RWPE1 (cell line): Measurements from ENCODE around the gene PDE4DIP.
"Not testable (repeated sequence)": the region's sequence is repeated elsewhere in the genome, so short reads cannot be mapped to it uniquely, and the experiment has no call there.

Experiments
- CTCF ChIA-PET: fragments of 350-600 bp; sonication (Branson Sonifier 250); formaldehyde crosslinking; extraction: SDS; loops from one replicate; lab custom pipeline; 2021; lab: Yijun Ruan, JAX
- POLR2A ChIA-PET: fragments of 400-600 bp; formaldehyde crosslinking; extraction: SDS; loops from one replicate; lab custom pipeline; 2020; ENCODE audit warnings: antibody characterized with exemption; ENCODE audit not compliant: low non-redundant PET; lab: Yijun Ruan, JAX
- DNase-seq: peaks from one replicate; pipeline ENCODE4 v3.0.0; 2012; ENCODE audit warnings: low spot score
- H3K27ac ChIP-seq: fragments of 450-650 bp; 2 replicates; pipeline ENCODE4 v1.5.1; 2017

PDE4DIP gene

DNA sequence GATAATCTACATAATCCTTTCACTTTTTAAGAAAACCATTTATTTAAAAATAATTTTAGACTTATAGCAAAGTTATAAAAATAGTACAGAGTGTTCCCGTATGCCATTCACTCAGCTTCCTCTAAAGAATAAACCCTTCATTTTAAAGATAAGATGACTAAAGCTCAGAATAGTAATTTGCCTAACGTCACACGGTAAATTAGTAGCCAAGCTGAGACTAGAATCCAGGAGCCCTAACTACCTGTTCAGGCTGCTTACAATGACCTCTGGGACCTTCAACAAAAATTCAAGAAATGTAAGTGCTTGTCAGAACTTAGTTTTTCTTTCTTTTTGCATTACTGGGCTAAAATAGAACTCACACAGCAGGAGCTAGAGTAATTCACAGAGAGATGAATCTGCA, 56.5 kb downstream of the PDE4DIP start:
- H3K27ac ChIP-seq, CTCF ChIA-PET, DNase-seq, POLR2A ChIA-PET: not testable (repeated sequence)

DNA sequence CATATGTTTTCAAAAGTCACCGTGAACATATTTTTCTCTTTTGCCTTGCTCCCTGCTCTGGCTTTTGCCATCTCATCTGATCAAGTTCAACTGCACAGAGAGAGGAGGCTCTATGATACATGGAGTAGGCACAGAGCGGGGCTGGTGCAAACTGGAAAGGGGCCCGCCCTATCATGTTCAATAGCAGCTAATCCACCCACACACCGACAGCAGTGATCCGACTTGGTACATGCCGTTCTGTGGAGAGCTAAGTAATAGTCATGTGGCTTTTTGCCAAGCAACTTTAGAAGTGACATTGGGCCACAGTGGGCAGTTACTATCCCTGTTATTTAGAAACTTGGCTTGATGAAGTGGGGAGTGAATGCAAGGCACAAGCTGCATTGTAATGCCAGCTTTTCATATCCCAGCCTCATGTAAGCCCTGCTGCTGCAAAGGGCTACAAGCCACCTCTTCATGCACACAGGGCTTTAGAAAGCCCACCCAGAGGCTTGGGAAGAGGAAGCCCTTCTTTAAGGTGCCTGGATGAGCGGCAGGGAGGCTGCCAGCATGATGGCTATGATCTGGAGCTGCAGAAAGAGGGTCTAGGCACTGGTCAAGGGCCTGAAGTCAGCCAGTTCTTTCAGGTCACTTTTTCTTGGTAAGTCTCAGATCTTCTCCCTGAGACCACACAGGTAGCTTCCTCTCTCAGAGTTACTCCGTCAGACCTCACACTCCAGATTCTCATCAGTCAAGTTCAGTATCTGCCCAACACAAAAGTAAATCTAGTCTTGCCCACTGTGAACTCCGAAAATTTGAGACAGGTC, 57.1 kb downstream of the PDE4DIP start:
- H3K27ac ChIP-seq, DNase-seq, POLR2A ChIA-PET, CTCF ChIA-PET: not testable (repeated sequence)

DNA sequence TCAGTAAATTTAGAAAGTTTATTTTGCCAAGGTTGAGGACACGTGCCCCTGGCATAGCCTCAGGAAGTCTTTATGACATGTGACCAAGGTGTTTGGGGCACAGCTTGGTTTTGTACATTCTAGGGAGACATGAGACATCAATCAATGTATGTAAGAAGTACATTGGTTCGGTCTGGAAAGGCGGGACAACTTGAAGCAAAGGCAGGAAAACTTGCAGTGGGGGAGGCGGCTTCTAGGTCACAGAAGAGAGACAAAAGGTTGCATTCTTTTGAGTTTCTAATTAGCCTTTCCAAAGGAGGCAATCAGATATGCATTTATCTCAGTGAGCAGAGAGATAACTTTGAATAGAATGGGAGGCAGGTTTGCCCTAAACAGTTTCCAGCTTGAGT, 57.7 kb downstream of the PDE4DIP start:
- POLR2A ChIA-PET, CTCF ChIA-PET, DNase-seq: not testable (repeated sequence)

DNA sequence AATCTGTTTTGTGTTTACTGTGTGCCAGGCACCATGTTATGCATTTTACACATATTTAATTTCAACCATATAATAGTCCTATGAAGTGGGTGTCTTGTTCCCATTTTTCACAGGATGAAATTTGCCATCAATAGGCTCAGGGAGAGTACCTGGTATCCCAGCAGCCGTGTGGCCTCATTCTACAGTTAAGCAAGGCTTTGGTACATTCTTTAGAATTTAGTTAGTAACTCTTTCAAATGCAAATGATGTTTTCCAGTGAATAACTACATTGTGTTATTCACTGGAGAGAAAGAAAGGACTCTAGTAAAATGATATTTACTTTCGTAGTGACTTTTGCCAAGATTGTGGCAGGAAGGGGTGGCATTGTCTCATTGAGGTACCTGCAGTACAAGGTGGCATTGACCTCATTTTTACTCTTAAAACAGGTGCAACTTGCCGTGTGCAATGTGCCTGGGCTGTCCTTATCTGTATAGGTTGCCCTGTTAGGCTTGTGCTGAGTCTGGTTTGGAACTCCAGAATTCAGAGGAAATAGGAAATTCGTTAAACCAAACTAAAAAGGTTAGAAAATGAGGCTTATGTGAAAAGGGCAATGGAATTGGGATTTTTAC, 65.1 kb downstream of the PDE4DIP start:
- DNase-seq, H3K27ac ChIP-seq, POLR2A ChIA-PET, CTCF ChIA-PET: not testable (repeated sequence)

More for the DNA sequence above, 57.7 kb downstream of the PDE4DIP start:
- H3K27ac ChIP-seq = not testable (repeated sequence)

DNA sequence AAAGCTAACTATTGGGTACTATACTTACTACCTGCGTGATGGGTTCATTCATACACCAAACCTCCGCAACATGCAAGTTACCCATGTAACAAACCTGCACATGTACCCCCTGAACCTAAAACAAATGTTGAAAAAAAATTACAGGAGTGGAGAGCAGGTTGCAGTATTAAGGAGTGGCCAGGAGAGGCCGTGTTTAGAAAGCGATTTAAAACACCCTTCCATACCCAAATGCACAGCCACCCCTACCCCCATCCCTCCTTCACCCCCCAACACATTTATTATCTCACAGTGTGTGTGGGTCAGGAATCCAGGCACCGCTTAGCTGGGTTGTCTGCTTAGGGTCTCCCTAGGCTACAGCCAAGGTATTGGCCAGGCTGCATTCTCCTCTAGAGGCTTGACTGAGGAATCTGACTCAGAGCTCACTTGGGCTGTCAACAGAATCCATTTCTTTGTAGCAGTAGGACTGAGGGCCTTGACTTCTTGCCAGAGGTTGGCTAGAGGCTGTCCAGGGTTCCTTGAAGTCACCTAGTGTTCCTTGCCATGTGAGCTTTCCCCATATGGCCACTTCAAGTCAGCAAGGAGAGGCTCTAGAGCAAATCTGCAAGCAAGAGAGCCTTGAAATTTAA, 67.2 kb downstream of the PDE4DIP start:
- DNase-seq, POLR2A ChIA-PET, CTCF ChIA-PET: not testable (repeated sequence)

DNA sequence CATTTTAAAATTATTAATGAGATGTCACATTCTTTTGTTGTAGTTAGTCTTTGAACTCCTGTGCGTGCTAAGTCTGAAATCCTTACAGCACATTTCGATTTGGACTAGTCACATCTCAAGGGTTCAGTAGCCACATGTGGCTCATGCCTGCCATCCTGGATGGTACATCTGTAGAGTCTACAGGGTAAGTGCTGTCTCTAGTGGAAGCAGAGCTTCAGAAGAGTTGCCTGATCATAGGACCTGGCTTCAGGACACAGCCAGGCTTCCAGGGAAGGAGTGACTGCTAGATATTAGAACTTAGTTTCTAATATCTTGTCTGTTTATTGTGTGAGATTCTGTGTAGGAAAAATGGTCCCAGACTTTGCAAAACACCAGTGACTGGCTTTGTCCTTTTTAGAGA, 72.0 kb downstream of the PDE4DIP start:
- POLR2A ChIA-PET = not testable (repeated sequence)

More for the DNA sequence above, 67.2 kb downstream of the PDE4DIP start:
- not testable (repeated sequence) for H3K27ac ChIP-seq

DNA sequence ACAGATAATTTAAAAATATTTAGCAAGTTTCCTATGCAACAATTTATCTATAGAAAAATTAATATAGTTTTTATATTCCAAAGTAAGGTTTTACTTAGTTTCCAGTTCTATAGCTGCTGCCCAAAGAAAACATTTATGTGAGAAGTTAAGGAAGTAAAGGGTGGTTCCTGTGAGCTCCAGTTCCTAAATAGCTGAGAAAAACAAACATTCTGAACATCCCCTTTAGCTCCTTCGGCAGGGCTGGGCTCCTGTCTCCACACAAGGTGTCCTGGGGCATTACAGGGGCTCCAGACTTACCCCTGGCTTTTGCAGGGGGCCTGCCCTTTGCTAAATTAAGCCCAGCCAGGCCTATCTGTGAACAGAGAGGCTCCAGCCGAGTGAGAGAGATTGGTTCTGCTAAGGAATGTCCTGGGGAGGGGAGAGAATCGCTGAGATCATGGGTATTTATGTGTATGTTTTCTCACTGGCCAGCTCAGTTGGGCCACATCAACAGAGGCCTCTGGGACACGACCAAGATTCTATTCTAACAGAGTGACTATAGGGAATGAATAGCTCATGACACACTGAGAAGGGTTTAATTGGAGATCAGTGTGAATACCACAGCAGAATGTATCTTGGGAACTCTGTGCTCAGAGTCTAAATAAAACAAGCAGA, 72.6 kb downstream of the PDE4DIP start:
- CTCF ChIA-PET, DNase-seq, H3K27ac ChIP-seq, POLR2A ChIA-PET: not testable (repeated sequence)

More for the DNA sequence above, 72.0 kb downstream of the PDE4DIP start:
- CTCF ChIA-PET, H3K27ac ChIP-seq, DNase-seq: not testable (repeated sequence)

DNA sequence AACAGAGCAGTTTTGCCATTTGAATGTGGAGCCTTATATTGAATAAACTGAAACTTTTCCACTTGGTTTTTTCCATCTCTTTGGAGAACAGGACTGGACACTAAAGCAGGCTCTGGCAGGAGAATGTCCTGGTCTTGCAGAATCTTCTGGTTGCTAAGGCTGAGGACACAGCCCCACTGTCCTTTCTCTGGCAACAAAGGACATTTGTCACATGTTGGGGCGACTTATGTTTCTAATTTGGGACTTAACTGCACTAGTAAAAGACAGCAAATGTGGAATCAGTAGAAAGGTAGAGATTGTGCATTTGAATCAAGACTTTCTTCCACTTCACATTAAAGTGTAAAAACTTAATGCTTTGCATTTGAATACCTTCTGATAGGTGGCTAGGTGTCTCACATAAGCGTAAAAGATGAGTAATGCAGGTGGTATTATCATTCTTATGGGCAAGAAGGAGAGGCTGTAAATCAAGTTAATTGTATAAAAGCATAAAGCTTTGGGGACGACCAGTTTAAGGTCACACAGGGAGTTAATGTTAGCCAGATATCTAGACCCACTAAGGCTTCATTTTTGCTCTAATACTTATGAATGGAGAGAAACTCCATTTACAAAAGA, 74.7 kb downstream of the PDE4DIP start:
- CTCF ChIA-PET, DNase-seq, H3K27ac ChIP-seq, POLR2A ChIA-PET: not testable (repeated sequence)

DNA sequence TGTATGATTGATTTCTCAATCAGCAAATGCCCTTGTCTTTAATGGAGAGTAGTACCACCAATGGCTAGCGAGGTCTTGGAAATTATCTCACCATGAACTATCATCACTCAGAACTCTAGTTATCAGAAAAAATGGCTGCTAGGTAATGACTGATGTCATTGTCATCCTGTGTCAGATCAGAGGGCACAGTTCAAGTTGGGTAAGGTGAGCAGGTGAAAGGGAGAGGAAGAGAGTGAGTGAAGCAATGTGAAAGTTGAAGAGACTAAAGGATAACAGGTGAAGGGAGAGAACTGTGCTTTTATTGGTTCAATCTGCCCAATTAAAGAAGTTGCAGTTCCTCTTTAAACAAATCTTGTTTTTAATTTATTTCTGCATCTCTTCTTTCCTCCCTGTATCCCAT, 76.8 kb downstream of the PDE4DIP start:
- POLR2A ChIA-PET, CTCF ChIA-PET, DNase-seq, H3K27ac ChIP-seq: not testable (repeated sequence)

DNA sequence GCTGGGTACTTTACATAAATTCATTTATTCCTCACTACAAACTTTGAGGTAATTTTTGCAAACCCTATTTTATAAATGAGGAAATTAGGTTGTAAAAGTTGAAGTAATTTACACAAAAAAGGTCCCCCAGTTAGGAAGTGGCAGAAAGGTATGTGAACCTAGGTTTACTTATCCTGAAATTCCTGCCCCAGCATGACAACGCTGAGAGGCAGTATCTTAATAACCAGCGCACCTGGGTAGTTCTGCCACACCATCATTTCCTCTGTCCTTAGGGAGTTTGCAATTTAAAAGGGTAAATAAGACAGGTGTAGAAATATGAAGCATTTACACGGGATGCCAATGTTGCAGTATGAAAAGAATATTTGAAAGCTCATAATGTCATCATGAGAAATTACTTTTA, 79.6 kb downstream of the PDE4DIP start:
- H3K27ac ChIP-seq, DNase-seq, CTCF ChIA-PET, POLR2A ChIA-PET: not testable (repeated sequence)

DNA sequence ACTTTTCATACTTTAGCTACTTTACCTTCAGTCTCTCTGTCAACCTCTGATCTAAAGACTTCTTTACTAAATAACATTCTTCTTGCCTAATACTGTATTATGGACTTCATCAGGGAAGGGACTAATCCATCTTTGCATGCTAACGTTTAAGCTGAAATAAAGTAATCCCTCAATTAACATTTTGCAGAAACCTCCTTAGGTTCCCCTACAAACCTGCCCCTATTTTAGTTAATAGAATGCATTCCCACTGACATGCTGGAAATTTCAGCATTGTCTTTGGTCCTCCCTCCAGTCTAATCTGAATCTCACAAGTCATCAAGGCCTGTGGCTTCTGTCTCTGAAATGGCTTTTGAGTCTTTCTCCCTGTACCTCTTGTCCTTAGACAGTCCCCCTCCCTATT, 83.4 kb downstream of the PDE4DIP start:
- POLR2A ChIA-PET, CTCF ChIA-PET, H3K27ac ChIP-seq, DNase-seq: not testable (repeated sequence)

DNA sequence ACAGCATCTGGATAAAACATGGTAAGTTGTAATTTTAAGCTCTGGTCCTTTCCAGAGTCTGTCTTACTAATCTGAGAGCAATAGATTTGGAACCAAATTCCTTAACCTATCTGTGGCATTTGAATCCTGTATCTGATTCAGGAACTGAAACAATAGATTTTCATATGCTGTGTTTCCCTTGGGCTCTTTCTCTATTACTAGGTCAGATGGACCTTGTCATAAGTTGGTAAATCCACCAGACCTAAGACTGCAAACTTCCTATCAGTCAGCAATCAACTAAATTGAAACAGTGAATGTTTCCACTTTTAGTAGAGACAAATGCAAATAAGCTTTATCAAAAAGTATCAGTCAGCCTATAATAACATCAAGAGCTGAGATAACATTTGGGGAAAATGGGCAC, 85.0 kb downstream of the PDE4DIP start:
- POLR2A ChIA-PET, DNase-seq, H3K27ac ChIP-seq, CTCF ChIA-PET: not testable (repeated sequence)

DNA sequence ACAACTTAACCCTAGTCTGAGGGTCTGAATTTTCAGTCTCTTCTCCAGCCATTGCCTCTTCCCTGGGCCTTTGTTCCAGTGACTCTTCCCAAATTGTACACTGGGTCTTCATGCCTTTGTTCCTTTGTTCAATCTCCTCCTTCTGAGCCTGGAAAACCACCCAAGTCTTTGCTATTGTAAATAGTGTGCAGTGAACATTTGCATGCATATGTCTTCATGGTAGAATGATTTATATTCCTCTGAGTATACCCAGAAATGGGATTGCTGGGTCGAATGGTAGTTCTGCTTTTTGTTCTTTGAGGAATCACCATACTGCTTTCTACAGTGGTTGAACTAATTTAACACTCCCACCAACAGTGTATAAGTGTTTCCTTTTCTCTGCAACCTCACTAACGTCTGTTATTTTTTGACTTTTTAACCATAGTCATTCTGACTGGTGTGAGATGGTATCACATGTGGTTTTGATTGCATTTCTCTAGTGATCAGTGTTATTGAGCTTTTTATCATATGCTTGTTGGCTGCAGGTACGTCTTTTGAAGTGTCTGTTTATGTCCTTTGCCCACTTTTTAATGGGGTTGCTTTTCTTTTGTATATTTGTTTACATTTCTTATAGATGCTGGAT, 91.3 kb downstream of the PDE4DIP start:
- CTCF ChIA-PET, POLR2A ChIA-PET, DNase-seq, H3K27ac ChIP-seq: not testable (repeated sequence)

DNA sequence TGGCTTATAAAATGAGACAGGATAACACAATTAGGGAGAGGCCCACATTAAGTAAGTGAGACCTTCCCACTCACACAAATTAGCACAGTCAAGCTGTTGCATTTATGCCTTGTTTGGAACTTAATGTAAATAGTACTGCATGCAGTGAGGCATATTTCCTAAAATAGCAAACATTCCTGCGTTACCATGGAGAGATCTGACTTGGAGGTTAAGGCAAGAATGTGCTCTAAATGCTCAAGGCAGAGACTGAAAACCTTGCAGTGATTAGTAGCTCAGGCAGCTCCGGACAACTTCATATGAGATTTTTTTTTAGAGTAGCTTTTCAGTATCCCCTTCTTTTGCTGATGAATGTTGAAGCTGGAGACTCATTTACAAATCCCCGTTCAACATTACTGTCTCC, 98.7 kb downstream of the PDE4DIP start:
- POLR2A ChIA-PET, CTCF ChIA-PET, DNase-seq, H3K27ac ChIP-seq: not testable (repeated sequence)

DNA sequence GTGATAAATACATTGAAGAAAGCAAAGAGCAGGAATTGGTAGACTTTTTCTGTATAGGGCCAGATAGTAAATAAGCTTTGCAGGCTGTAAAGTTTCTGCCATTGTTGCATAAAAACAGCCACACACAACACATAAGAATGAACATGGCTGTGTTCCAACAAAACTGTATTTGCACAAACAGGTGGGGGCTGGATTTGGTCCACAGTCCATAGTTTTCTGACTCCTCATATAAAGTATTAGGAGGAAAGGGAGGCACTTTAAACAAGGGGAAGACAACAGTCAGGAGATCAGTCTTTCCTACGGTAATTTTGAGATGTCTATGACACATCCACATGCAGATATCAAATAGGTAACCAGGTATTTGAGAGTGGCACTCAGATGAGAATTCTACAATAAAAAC, 100.9 kb downstream of the PDE4DIP start:
- H3K27ac ChIP-seq, DNase-seq, CTCF ChIA-PET, POLR2A ChIA-PET: not testable (repeated sequence)

DNA sequence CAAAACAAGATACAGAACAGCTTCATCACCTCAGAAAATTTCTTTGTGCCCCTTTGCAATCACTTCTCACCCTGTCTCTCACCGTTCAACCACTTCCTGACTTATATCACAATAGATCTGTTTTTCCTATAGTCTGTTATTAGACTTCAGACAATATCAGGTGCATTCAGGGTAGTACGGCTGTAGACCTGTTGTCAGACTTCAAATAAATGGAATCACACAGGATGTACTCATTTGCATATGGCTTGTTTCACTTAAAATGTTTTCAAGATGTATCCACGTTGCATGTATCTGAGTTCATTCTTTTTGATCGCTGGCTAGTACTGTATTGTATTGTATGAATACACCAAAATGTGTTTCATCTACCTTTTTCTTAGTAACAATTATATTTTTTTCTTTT, 104.5 kb downstream of the PDE4DIP start:
- CTCF ChIA-PET, DNase-seq, H3K27ac ChIP-seq, POLR2A ChIA-PET: not testable (repeated sequence)
